ENCODE measurements around the gene NAV2. TPM values are rescaled to one million over a fixed set of nuclear protein-coding genes. Genes with fewer than 3 reads are reported as not detected.

The NAV2 gene
- total and polyA plus RNA-seq, 10 donors, result 0.46 to 11.6 (median 4.1) TPM

GRCh38 chr11:19744130-19744529 is 31.5 kb downstream of the NAV2 start:
- TF ChIP-seq POLR2A (IDR thresholded peaks at IDR 0.05), result no peak
- Histone ChIP-seq H3K4me3 (no peak overlapping the region), H3K9me3 (no peaks in the 10 kb centered on the region), H3K27ac (no peak overlapping the region), H3K36me3 (no peaks in the 10 kb centered on the region), H3K4me1 (peaks cover 0 to 9% (median 2%) of the 10 kb centered on the region in 6 donors), H3K27me3 (replicated peaks in 1 of 7) (no peaks in the 10 kb centered on the region)
- DNase-seq, result no peak
- intact Hi-C loops (cut with DNase I; ENCODE audit: low total_unique reads), result no loop called here

GRCh38 chr11:19746086-19746485 is 33.4 kb downstream of the NAV2 start:
- H3K9me3 ChIP-seq, result no peaks in the 10 kb centered on the region
- H3K27ac ChIP-seq, result no peak overlapping the region
- H3K36me3 ChIP-seq, result no peaks in the 10 kb centered on the region
- TF ChIP-seq CTCF (IDR thresholded peaks at IDR 0.05 in 8 of 11, conservative IDR thresholded peaks at IDR 0.05 in 3 of 11) (no peak), POLR2AphosphoS5 (IDR thresholded peaks at IDR 0.05) (no peak), POLR2A (IDR thresholded peaks at IDR 0.05) (no peak)
- no peak for DNase-seq
- no peak overlapping the region for H3K4me3 ChIP-seq
- H3K4me1 ChIP-seq, result no peaks in the 10 kb centered on the region
- H3K27me3 ChIP-seq (replicated peaks in 1 of 7), result no peaks in the 10 kb centered on the region
- intact Hi-C loops (cut with DNase I; ENCODE audit: low total_unique reads), result no loop called here
- 92 to 97% (median 94%) methylated on average over 3 of the region's 3 CpGs for WGBS, 5 donors

GRCh38 chr11:19747634-19748033 is 35.0 kb downstream of the NAV2 start:
- Histone ChIP-seq H3K4me1 (no peaks in the 10 kb centered on the region), H3K4me3 (no peak overlapping the region), H3K9me3 (no peaks in the 10 kb centered on the region), H3K27ac (no peak overlapping the region), H3K27me3 (replicated peaks in 1 of 7) (no peaks in the 10 kb centered on the region), H3K36me3 (no peaks in the 10 kb centered on the region)
- WGBS, 5 donors, result 73 to 95% (median 78%) methylated on average over 2 of the region's 2 CpGs
- intact Hi-C loops (cut with DNase I; ENCODE audit: low total_unique reads), result no loop called here
- TF ChIP-seq CTCF (IDR thresholded peaks at IDR 0.05 in 8 of 11, conservative IDR thresholded peaks at IDR 0.05 in 3 of 11), result no peak
- no peak for TF ChIP-seq POLR2A (IDR thresholded peaks at IDR 0.05)
- TF ChIP-seq POLR2AphosphoS5 (IDR thresholded peaks at IDR 0.05), result no peak
- no peak for DNase-seq

- Histone ChIP-seq H3K27me3 (replicated peaks in 1 of 7) (no peaks in the 10 kb centered on the region), H3K4me1 (no peaks in the 10 kb centered on the region), H3K27ac (no peak overlapping the region), H3K36me3 (no peaks in the 10 kb centered on the region), H3K4me3 (no peak overlapping the region), H3K9me3 (no peaks in the 10 kb centered on the region)
- 81 to 97% (median 95%) methylated on average over 4 of the region's 4 CpGs for WGBS, 5 donors
- intact Hi-C loops (cut with DNase I; ENCODE audit: low total_unique reads), result no loop called here
- TF ChIP-seq CTCF (IDR thresholded peaks at IDR 0.05 in 8 of 11, conservative IDR thresholded peaks at IDR 0.05 in 3 of 11), result no peak
- TF ChIP-seq POLR2A (IDR thresholded peaks at IDR 0.05), result no peak
- TF ChIP-seq POLR2AphosphoS5 (IDR thresholded peaks at IDR 0.05), result no peak
- DNase-seq, result no peak
Measured at GRCh38 chr11:19751055-19751454, 38.4 kb downstream of the NAV2 start.

GRCh38 chr11:19753451-19754106 is 40.9 kb downstream of the NAV2 start:
- Histone ChIP-seq H3K9me3 (no peaks in the 10 kb centered on the region), H3K27me3 (replicated peaks in 1 of 7) (no peaks in the 10 kb centered on the region), H3K36me3 (no peaks in the 10 kb centered on the region), H3K4me3 (no peak overlapping the region), H3K27ac (no peak overlapping the region), H3K4me1 (no peaks in the 10 kb centered on the region)
- no peak for TF ChIP-seq POLR2AphosphoS5 (IDR thresholded peaks at IDR 0.05)
- TF ChIP-seq CTCF (IDR thresholded peaks at IDR 0.05 in 8 of 11, conservative IDR thresholded peaks at IDR 0.05 in 3 of 11), result no peak
- no peak for TF ChIP-seq POLR2A (IDR thresholded peaks at IDR 0.05)
- WGBS, 5 donors, result 73 to 91% (median 81%) methylated on average over 5 of the region's 5 CpGs
- DNase-seq, result no peak
- intact Hi-C loops (cut with DNase I; ENCODE audit: low total_unique reads), result no loop called here
